GM12878 (cell line): Measurements from ENCODE around the gene CD55. TPM values are rescaled to one million over a fixed set of nuclear protein-coding genes. Genes with fewer than 3 reads are reported as not detected.

Source experiments
- polyA plus RNA-seq, 11 experiments: library from polyadenylated mRNA; depleted of rRNA in 4 of 11; unstranded in 6 of 11; stranded (reverse) in 5 of 11; fragments of >200 nt; fragmentation: Nextera tagmentation in 4 of 11; fragmentation: Illumina TruSeq in 1 of 11; extraction: Ambion mirVana in 4 of 11; extraction: Trizol in 1 of 11; gene quantifications; 1 replicate in 1 of 11; 2 replicates in 10 of 11; pipeline versions ENCODE4 v1.2.1 to v1.2.3, GENCODE V29; 2011 to 2016; ENCODE audit warnings: inconsistent platforms in 2 of 11, missing spikeins in 2 of 11, low read depth in 1 of 11
- total RNA-seq, 4 experiments: library from RNA; depleted of rRNA in 3 of 4; stranded (reverse); fragments of >200 nt in 3 of 4; fragmentation: Illumina TruSeq in 1 of 4; extraction: Trizol in 1 of 4; gene quantifications; 2 replicates each; pipeline versions ENCODE4 v1.2.1 to v1.2.3, GENCODE V29; 2013 to 2021

CD55 gene
- total and polyA plus RNA-seq, 10 of the 15 experiments (the other 5 are each of a cell fraction or from before 2014, with no cell fraction given), result 5.2 to 46.5 (median 15.1) TPM

Other genes starting within 250 kb of the CD55 start
- gene C4BPB, start 232.8 kb upstream of the CD55 start, total RNA-seq (2014; rRNA removed), result 0.11 TPM in 1 of 2 replicates, not detected in the other
- gene C4BPB, start 232.8 kb upstream of the CD55 start, total RNA-seq (2014; rRNA removed; fragmentation: Illumina TruSeq; extraction: Trizol), result 0.31 and 0.46 TPM in 2 replicates
- gene C4BPB, start 232.8 kb upstream of the CD55 start, total RNA-seq (2021), result 0.40 and 0.54 TPM in 2 replicates
- gene C4BPB, start 232.8 kb upstream of the CD55 start, polyA plus RNA-seq (2011; rRNA removed), result 0.53 and 0.92 TPM in 2 replicates
- 0.41 TPM in 1 of 2 replicates, not detected in the other for gene C4BPB, start 232.8 kb upstream of the CD55 start, polyA plus RNA-seq (2014; fragmentation: Illumina TruSeq; extraction: Trizol)
- under 1 TPM; 0.44 to 0.84 TPM for gene C4BPB, start 232.8 kb upstream of the CD55 start, polyA plus RNA-seq (2014; fragmentation: Nextera tagmentation; extraction: Ambion mirVana)
- 0.19 and 1.2 TPM in 2 replicates for gene C4BPB, start 232.8 kb upstream of the CD55 start, polyA plus RNA-seq (2014; rRNA removed)
- under 1 TPM; 0.31 to 0.69 TPM for gene C4BPB, start 232.8 kb upstream of the CD55 start, polyA plus RNA-seq (2016; fragmentation: Nextera tagmentation; extraction: Ambion mirVana)
- gene C4BPA, start 217.4 kb upstream of the CD55 start, total RNA-seq (2014; rRNA removed), result not detected in 2 replicates
- gene C4BPA, start 217.4 kb upstream of the CD55 start, total RNA-seq (2014; rRNA removed; fragmentation: Illumina TruSeq; extraction: Trizol), result not detected in 2 replicates
- gene C4BPA, start 217.4 kb upstream of the CD55 start, total RNA-seq (2021), result 0.21 and 0.31 TPM in 2 replicates
- not detected in 2 replicates for gene C4BPA, start 217.4 kb upstream of the CD55 start, polyA plus RNA-seq (2011; rRNA removed)
- not detected in 2 replicates for gene C4BPA, start 217.4 kb upstream of the CD55 start, polyA plus RNA-seq (2014; fragmentation: Illumina TruSeq; extraction: Trizol)
- not detected for gene C4BPA, start 217.4 kb upstream of the CD55 start, polyA plus RNA-seq (2014; fragmentation: Nextera tagmentation; extraction: Ambion mirVana)
- gene C4BPA, start 217.4 kb upstream of the CD55 start, polyA plus RNA-seq (2014; rRNA removed), result not detected in 2 replicates
- not detected for gene C4BPA, start 217.4 kb upstream of the CD55 start, polyA plus RNA-seq (2016; fragmentation: Nextera tagmentation; extraction: Ambion mirVana)
- gene CR2, start 132.7 kb downstream of the CD55 start, total RNA-seq (2014; rRNA removed), result 48.8 and 56.5 TPM in 2 replicates
- gene CR2, start 132.7 kb downstream of the CD55 start, total RNA-seq (2014; rRNA removed; fragmentation: Illumina TruSeq; extraction: Trizol), result 46.1 and 55.3 TPM in 2 replicates
- gene CR2, start 132.7 kb downstream of the CD55 start, total RNA-seq (2021), result 67.3 and 74.8 TPM in 2 replicates
- 2.0 and 2.2 TPM in 2 replicates for gene CR2, start 132.7 kb downstream of the CD55 start, polyA plus RNA-seq (2011; rRNA removed)
- gene CR2, start 132.7 kb downstream of the CD55 start, polyA plus RNA-seq (2014; fragmentation: Illumina TruSeq; extraction: Trizol), result 72.8 and 102 TPM in 2 replicates
- gene CR2, start 132.7 kb downstream of the CD55 start, polyA plus RNA-seq (2014; fragmentation: Nextera tagmentation; extraction: Ambion mirVana), result 10 to 100 TPM; 21.1 to 24.4 TPM
- 43.7 and 52.3 TPM in 2 replicates for gene CR2, start 132.7 kb downstream of the CD55 start, polyA plus RNA-seq (2014; rRNA removed)
- 10 to 100 TPM; 58.2 to 64.3 TPM for gene CR2, start 132.7 kb downstream of the CD55 start, polyA plus RNA-seq (2016; fragmentation: Nextera tagmentation; extraction: Ambion mirVana)
- 8.0 and 9.2 TPM in 2 replicates for gene CR1, start 174.5 kb downstream of the CD55 start, total RNA-seq (2014; rRNA removed)
- gene CR1, start 174.5 kb downstream of the CD55 start, total RNA-seq (2014; rRNA removed; fragmentation: Illumina TruSeq; extraction: Trizol), result 5.6 and 5.9 TPM in 2 replicates
- gene CR1, start 174.5 kb downstream of the CD55 start, total RNA-seq (2021), result 7.3 and 7.8 TPM in 2 replicates
- 0.24 and 0.30 TPM in 2 replicates for gene CR1, start 174.5 kb downstream of the CD55 start, polyA plus RNA-seq (2011; rRNA removed)
- 5.5 and 5.7 TPM in 2 replicates for gene CR1, start 174.5 kb downstream of the CD55 start, polyA plus RNA-seq (2014; fragmentation: Illumina TruSeq; extraction: Trizol)
- gene CR1, start 174.5 kb downstream of the CD55 start, polyA plus RNA-seq (2014; fragmentation: Nextera tagmentation; extraction: Ambion mirVana), result 1 to 10 TPM in 1 of 2 experiments, under 1 TPM in 1; 0.53 to 1.6 TPM
- 4.4 and 5.8 TPM in 2 replicates for gene CR1, start 174.5 kb downstream of the CD55 start, polyA plus RNA-seq (2014; rRNA removed)
- gene CR1, start 174.5 kb downstream of the CD55 start, polyA plus RNA-seq (2016; fragmentation: Nextera tagmentation; extraction: Ambion mirVana), result 1 to 10 TPM; 2.6 to 2.9 TPM